K562 (cell line): ENCODE results near the gene PAEP. TPM values are rescaled to one million over a fixed set of nuclear protein-coding genes. Genes with fewer than 3 reads are reported as not detected.

Source experiments
- ATAC-seq: fragments of 200-7000 bp; cut with Tn5 transposase; 3 replicates; pipeline ENCODE4 v1.9.1; 2020; ENCODE audit warnings: moderate library complexity
- BruUV-seq: library from RNA; stranded (reverse); fragments of 400-500 nt; replicated peaks from 2 replicates; lab custom pipeline; 2021; lab: Mats Ljungman, UMichigan
- CTCF ChIA-PET: fragments of 300-600 bp; formaldehyde crosslinking; extraction: SDS; loops from one replicate; lab custom pipeline; 2021; ENCODE audit warnings: low intra/inter-chr PET ratio; lab: Yijun Ruan, JAX
- POLR2A ChIA-PET: fragments of 300-600, 350-650 bp; sonication (Branson Sonifier 250); formaldehyde crosslinking; extraction: SDS; loops from one replicate; lab custom pipeline; 2021; ENCODE audit warnings: antibody characterized with exemption, inconsistent platforms; lab: Yijun Ruan, JAX
- DNase-seq, 4 experiments: peaks; one replicate each; pipeline versions ENCODE4 v3.0.0 to v3.0.0-alpha.2; 2011 to 2018; ENCODE audit warnings: low spot score in 3 of 4, mixed read lengths in 3 of 4; ENCODE audit errors: extremely low read depth in 1 of 4
- FAIRE-seq: peaks from 2 replicates; lab custom pipeline; 2011; peaks lifted over from hg19 to GRCh38; lab: Jason Lieb, UNC
- H2AFZ ChIP-seq: 2 replicates; pipeline ENCODE4 v1.6.0; 2011; ENCODE audit warnings: low read depth, low read length, control low read depth, inconsistent platforms
- H3K27ac ChIP-seq: fragments of 200-600 bp; 3 replicates; pipeline ENCODE4 v1.8.0; 2011; ENCODE audit warnings: low read depth, mild to moderate bottlenecking, control low read depth, inconsistent platforms, low read length, moderate library complexity, mixed read lengths; ENCODE audit errors: extremely low read depth
- H3K27me3 ChIP-seq, 2 experiments: fragments of 300-600 bp in 1 of 2; 2 replicates in 1 of 2; 3 replicates in 1 of 2; pipeline versions ENCODE4 v1.6.0 to v1.8.0; 2011; ENCODE audit warnings: inconsistent platforms in 2 of 2, low read length in 2 of 2, mild to moderate bottlenecking in 1 of 2, mixed read lengths in 1 of 2, moderate library complexity in 1 of 2; ENCODE audit not compliant: control insufficient read depth in 2 of 2, insufficient read depth in 2 of 2
- H3K36me3 ChIP-seq: fragments of 300-600 bp; 3 replicates; pipeline ENCODE4 v1.8.0; 2011; ENCODE audit warnings: mild to moderate bottlenecking, low read length, inconsistent platforms; ENCODE audit not compliant: control insufficient read depth, insufficient read depth
- H3K4me1 ChIP-seq, 2 experiments: fragments of 200-600 bp in 1 of 2; replicated peaks in 1 of 2; 2 replicates in 1 of 2; 3 replicates in 1 of 2; pipeline versions ENCODE4 v1.5.1 to v1.8.0; 2011; ENCODE audit warnings: inconsistent platforms in 2 of 2, low read length in 2 of 2, mild to moderate bottlenecking in 1 of 2, mixed read lengths in 1 of 2, moderate library complexity in 1 of 2; ENCODE audit not compliant: control insufficient read depth in 2 of 2, insufficient read depth in 2 of 2
- H3K4me2 ChIP-seq: 2 replicates; pipeline ENCODE4 v1.6.1; 2011; ENCODE audit warnings: low read length, control low read depth, inconsistent platforms, mixed read lengths; ENCODE audit not compliant: insufficient read depth
- H3K4me3 ChIP-seq: fragments of 200-600 bp; sonication (generic), shearing (Covaris generic); 2 replicates; pipeline ENCODE4 v1.5.1; 2016; ENCODE audit warnings: control low read depth, inconsistent platforms
- H3K79me2 ChIP-seq: fragments of 200-600 bp; 3 replicates; pipeline ENCODE4 v1.8.0; 2011; ENCODE audit warnings: low read length, inconsistent platforms; ENCODE audit not compliant: control insufficient read depth, insufficient read depth
- H3K9ac ChIP-seq, 2 experiments: 2 replicates each; pipeline versions ENCODE4 v1.6.0 to v1.6.1; 2011; ENCODE audit warnings: low read depth in 2 of 2, low read length in 2 of 2, control low read depth in 1 of 2, inconsistent platforms in 1 of 2, mild to moderate bottlenecking in 1 of 2, mixed read lengths in 1 of 2; ENCODE audit not compliant: insufficient read depth in 1 of 2
- H3K9me1 ChIP-seq: one replicate; pipeline ENCODE4 v1.6.0; 2011; ENCODE audit warnings: inconsistent platforms, mild to moderate bottlenecking, low read length, moderate library complexity; ENCODE audit not compliant: control insufficient read depth, insufficient read depth
- H3K9me3 ChIP-seq: replicated peaks from 2 replicates; pipeline ENCODE4 v1.5.1; 2011; ENCODE audit warnings: low read depth, low read length, inconsistent platforms; ENCODE audit not compliant: control insufficient read depth, insufficient read depth
- H4K20me1 ChIP-seq: replicated peaks from 2 replicates; pipeline ENCODE4 v1.6.1; 2011; ENCODE audit warnings: low read length, inconsistent platforms, mixed read lengths; ENCODE audit not compliant: control insufficient read depth, insufficient read depth
- DDX20 ChIP-seq: fragments of 450-650 bp; IDR thresholded peaks from 2 replicates; pipeline ENCODE4 v1.6.1; 2016; ENCODE audit warnings: missing genetic modification characterization, low read depth, mild to moderate bottlenecking, missing compliant biosample characterization, moderate library complexity
- WGBS: fragments of 100-300 bp; shearing (Covaris generic); methylation state at CpG from one replicate; pipeline ENCODE4 v1.1.6; 2016; ENCODE audit warnings: low coverage, mixed read lengths; ENCODE audit not compliant: insufficient coverage; ENCODE audit errors: missing lambda C conversion rate; 5-methylcytosine and 5-hydroxymethylcytosine counted together
- in situ Hi-C: fragments of 300-500 bp; cut with MboI; formaldehyde crosslinking; loops from 4 replicates; pipeline ENCODE4 v1.15.0; 2018; ENCODE audit warnings: inconsistent platforms, mixed read lengths
- intact Hi-C: fragments of 100-400 bp; cut with micrococcal nuclease; formaldehyde crosslinking; loops from 2 replicates; pipeline ENCODE4 v1.14.2; 2022
- polyA plus RNA-seq, 8 experiments: library from polyadenylated mRNA; depleted of rRNA in 4 of 8; stranded (reverse) in 5 of 8; unstranded in 3 of 8; fragments of >200 nt; fragmentation: Nextera tagmentation in 2 of 8; fragmentation: Illumina TruSeq in 1 of 8; extraction: Ambion mirVana in 2 of 8; extraction: Trizol in 1 of 8; gene quantifications; 2 replicates each; pipeline versions ENCODE4 v1.2.1 to v1.2.3, GENCODE V29; 2011 to 2014; ENCODE audit warnings: inconsistent platforms in 1 of 8, missing spikeins in 1 of 8
- total RNA-seq, 7 experiments: library from RNA; depleted of rRNA in 6 of 7; stranded (reverse); fragments of >200 nt in 6 of 7; fragmentation: Illumina TruSeq in 2 of 7; extraction: Trizol in 2 of 7; gene quantifications; 2 replicates each; pipeline versions ENCODE4 v1.2.1 to v1.2.3, GENCODE V29; 2011 to 2021; ENCODE audit warnings: low replicate concordance in 1 of 7
- TF ChIP-seq, protein P1 (sequence below): sonication (generic); formaldehyde crosslinking; IDR thresholded peaks from 2 replicates; pipeline ENCODE4 v1.8.0; 2022; ENCODE audit warnings: missing genetic modification reagents, mild to moderate bottlenecking, moderate library complexity, borderline replicate concordance
- TF ChIP-seq, protein P2 (sequence below): fragments of 450-650 bp; formaldehyde crosslinking; IDR thresholded peaks from 2 replicates; pipeline ENCODE4 v1.4.0; 2020; ENCODE audit warnings: mild to moderate bottlenecking, moderate library complexity

PAEP gene
- total and polyA plus RNA-seq, 9 of the 15 experiments (the other 6 are each of a cell fraction or from before 2014, with no cell fraction given): 0.22 to 4.5 (median 0.58) TPM

DNA sequence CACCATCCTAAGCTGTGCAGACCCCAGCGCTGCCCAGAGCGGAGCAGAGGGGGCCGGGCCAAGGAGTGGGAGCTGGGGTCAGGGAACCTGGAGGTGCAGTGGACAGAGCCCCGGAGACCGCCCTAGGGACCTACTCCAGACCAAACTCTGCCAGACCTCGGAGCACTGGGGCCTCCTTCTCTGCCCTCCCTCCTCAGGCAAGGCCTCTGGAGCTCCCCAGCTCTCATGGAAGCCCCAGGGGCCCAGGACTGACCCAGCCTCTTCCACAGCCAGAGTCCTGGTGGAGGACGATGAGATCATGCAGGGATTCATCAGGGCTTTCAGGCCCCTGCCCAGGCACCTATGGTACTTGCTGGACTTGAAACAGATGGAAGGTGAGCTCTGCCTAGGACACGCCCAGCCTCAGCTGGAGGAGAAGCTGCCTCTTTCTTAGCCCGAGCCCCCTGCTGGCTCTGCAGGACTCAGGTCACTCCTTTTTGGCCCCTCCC is 3.6 kb downstream of the PAEP start (continued):
- TF ChIP-seq, protein P1, sequence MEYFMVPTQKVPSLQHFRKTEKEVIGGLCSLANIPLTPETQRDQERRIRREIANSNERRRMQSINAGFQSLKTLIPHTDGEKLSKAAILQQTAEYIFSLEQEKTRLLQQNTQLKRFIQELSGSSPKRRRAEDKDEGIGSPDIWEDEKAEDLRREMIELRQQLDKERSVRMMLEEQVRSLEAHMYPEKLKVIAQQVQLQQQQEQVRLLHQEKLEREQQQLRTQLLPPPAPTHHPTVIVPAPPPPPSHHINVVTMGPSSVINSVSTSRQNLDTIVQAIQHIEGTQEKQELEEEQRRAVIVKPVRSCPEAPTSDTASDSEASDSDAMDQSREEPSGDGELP (CRISPR knock-in tag): peak; percentile 29; the same call in 1 of the 2 replicates

DNA sequence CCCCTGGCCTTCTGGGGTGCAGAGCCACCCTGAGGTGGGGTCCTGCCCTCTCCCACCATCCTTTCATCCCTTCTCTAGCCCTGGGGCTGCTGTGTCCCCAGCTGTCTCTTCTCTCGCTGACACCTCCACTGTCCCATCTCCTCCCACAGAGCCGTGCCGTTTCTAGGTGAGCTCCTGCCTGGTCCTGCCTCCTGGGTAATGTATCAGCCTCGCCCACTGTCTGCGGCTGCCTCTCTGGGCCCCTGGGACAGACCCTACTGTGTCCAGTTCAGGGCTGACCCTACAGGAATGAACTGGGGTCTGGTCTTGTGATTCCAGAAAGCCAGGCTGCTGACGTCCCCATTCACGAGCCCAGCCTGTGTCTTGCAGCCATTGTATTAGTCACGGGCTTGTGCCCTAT is 4.1 kb downstream of the PAEP start:
- Histone ChIP-seq H2AFZ (no peak overlapping the region), H3K4me3 (no peak overlapping the region), H3K4me1 (peaks cover 0 to 14% of the 10 kb centered on the region in 2 experiments; a peak in 2 of 5 replicates)
- in situ Hi-C loops: no loop called here
- CTCF ChIA-PET: no interaction called here
- TF ChIP-seq, protein P2, sequence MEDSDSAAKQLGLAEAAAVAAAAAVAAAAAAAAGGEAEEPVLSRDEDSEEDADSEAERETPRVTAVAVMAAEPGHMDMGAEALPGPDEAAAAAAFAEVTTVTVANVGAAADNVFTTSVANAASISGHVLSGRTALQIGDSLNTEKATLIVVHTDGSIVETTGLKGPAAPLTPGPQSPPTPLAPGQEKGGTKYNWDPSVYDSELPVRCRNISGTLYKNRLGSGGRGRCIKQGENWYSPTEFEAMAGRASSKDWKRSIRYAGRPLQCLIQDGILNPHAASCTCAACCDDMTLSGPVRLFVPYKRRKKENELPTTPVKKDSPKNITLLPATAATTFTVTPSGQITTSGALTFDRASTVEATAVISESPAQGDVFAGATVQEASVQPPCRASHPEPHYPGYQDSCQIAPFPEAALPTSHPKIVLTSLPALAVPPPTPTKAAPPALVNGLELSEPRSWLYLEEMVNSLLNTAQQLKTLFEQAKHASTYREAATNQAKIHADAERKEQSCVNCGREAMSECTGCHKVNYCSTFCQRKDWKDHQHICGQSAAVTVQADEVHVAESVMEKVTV (CRISPR knock-in tag): no peak
- no peak for TF ChIP-seq DDX20 (tag)
- TF ChIP-seq, all 486 proteins: peak for 0
- DNase-seq: no peak
- Histone ChIP-seq H3K9me1 (peaks cover 4% of the 10 kb centered on the region), H3K9ac (no peak overlapping the region), H3K27ac (no peak overlapping the region), H4K20me1 (no peaks in the 10 kb centered on the region), H3K27me3 (peaks cover 6 to 58% of the 10 kb centered on the region in 2 experiments; a peak in 4 of 5 replicates), H3K36me3 (no peaks in the 10 kb centered on the region), H3K4me2 (no peak overlapping the region), H3K9me3 (no peaks in the 10 kb centered on the region), H3K79me2 (no peaks in the 10 kb centered on the region)
- BruUV-seq: no TSS peak
- FAIRE-seq: no peak
- POLR2A ChIA-PET: interaction anchor here (0.7 to 0.9 kb wide), 4 partner anchors 9 to 148 kb away, joined by 3 to 4 read pairs (median 4); no protein-coding TSS in a partner anchor
- ATAC-seq: no peak
- 5% methylated on average over 6 of the region's 8 CpGs for WGBS
- intact Hi-C loops: no loop called here
